GM21576 (cell line): ENCODE data around the gene PRKAG2.
"Not testable (repeated sequence)": the region's sequence is repeated elsewhere in the genome, so short reads cannot be mapped to it uniquely, and the experiment has no call there.

Experiments used
- ATAC-seq: cut with Tn5 transposase; IDR thresholded peaks from one replicate; pipeline ENCODE4 v1.9.1; 2021; ENCODE audit warnings: mild to moderate bottlenecking, moderate library complexity; ENCODE audit not compliant: unreplicated experiment

Gene PRKAG2

DNA sequence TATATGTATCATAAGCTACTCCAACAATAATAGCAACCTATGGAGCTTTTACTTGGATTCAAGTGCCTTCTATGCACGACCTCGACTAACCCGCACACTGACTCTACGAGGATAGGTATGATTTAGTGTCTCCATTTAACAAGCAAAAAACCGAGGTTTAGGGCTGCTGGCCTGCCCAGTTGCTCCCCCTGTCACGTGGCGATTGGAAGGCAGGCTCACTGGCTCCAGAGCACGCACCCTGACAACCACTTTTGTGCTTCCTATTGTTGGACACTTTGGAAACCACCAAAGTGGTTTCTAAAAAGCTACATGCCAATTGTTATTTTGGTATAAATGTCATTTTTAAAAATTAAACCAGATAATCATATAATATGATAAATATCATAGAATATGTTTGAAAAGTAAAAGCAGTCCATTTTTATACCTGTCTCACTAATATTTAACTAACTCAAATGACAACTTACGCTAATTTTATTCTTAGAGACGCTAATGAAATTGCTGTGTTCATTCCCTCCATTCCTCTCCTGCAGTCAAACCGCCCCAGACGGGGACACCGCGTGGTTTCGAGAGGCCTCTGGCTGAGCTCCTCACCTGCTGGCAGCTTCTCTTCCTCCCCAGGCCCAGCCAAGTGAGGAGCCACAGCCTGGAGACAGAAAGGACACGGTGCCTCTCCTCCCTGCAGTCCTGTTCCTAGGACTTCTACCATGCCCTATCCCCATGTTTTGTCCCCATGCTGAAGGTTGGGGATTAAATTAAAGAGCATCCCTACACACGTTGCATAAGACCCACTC lies 335.0 kb downstream of the PRKAG2 start:
- no peak for ATAC-seq

DNA sequence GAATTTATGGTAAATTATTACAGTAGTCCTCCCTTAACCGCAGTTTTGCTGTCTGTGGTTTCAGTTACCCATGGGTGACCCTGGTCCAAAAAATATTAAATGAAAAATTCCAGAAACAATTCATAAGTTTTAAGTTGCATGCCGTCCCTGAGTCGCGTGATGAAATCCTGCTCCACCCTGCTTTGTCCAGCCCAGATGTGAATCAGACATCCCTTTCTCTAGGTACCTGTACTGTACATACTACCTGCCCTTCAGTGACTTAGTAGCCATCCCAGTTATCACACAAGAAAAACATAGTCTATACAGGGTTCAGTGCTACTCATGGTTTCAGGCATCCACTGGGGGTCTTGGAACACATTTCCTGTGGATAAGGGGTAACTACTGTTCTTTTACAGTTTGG lies 336.8 kb downstream of the PRKAG2 start:
- no peak for ATAC-seq

DNA sequence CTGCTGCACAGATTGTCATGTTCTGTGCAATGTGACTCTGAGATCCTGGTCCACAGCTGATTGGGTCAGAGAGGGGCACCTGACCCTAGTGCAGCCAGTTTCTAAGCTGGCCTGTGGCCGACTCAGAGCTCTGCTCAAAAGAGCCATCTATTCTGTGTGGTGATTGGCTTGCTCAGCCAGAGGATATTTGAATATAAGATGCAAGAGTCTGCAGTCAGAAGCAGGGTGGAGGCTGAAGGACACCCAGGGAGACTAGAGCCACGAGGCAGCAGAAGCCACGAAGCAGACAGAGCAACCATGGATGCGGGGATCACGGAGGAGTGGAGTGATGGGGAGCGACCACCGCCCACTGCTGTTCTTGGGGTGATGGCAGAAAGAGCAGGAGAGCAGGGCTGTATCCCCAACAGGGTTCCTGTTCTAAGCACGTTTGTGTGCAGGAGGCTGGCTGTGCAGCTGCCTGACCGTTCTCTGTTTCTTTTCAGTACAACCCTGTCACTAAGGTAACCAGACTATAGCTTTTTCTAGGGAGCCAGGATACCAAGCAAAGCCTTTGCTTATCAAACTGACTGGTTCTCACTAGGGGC lies 337.7 kb downstream of the PRKAG2 start:
- ATAC-seq: peak; percentile 58

DNA sequence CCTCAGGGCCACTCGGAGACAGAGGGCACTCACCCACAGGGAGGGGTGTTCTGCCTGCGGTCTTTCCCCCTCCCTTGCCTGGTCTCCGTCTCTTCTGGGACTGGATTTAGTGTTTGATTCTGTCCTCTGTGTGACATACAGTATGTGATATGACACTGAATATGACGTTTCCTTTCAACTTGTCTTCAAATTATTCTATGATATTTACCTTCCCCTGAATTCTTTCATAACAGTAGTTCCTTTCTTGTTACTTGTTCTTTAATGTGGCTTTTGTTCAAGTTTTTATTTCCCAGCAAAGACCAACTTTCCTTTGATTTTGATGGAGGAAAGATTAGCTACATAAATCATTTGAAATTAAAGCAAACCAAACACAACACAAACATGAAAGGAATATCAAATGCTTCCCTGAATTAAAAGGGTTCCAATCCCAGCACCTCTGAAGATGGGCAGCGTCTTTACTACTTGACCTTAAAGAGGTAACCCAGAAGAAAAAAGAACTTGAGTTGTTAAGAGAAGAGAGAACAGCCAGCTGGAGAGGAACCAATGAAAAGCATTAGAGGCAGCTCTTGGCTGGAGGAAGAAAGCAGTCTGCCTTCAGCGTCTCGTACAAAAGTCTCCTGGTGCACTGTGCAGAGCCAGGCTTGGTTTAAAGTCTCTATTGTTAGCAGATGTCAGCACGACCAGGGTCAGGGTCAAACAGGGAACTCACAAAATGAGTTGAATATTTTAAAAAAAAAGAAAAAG lies 338.9 kb downstream of the PRKAG2 start:
- ATAC-seq: no peak

DNA sequence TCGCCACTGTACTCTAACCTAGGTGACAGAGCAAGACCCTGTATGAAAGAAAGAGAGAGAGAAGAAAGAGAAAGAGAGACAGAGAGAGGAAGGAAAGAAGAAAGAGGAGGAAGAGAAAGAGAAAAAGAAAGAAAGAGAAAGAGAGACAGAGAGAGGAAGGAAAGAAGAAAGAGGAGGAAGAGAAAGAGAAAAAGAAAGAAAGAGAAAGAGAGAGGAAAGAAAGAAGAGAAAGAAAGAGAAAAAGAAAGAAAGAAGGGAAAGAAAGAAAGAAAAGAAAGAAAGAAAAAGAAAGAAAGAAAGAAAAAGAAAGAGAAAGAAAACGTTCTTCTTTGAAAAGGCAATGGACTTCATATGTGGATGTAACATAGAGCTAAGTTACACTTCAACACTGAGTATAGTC lies 340.7 kb downstream of the PRKAG2 start:
- not testable (repeated sequence) for ATAC-seq

DNA sequence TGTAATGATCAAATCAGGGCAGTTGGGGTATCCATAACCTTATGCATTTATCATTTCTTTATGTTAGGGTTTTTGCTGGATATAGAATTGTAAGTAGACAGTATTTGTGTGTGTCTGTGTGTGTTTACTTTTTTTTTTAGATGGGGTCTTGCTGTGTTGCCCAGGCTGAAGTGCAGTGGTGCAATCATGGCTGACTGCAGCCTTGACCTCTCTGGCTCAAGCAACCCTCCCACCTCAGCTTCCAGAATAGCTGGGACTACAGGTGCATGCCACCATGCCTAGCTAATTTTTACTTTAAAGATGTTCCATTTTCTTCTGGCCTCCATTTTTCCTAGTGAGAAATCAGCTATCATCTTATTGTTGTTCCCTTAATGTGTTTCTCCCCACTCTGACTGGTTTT lies 347.1 kb downstream of the PRKAG2 start:
- no peak for ATAC-seq

DNA sequence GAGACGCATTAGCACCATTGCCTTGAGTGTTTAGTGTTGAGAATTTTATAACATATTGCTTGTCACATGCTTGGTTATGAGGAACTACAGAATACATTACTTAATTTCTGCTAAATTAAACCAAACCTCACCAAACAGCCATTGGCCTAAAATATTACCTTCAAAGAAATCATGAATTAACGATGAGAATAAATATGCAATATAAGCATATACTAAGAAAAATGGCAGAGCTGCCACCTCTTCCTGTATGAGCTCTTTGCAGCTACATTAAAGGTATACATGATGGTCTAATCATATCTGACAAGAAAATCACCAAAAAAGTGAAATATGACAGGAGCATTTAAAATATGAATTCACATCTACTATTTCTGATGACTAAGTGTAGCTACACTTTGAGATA lies 352.1 kb downstream of the PRKAG2 start:
- ATAC-seq: no peak

DNA sequence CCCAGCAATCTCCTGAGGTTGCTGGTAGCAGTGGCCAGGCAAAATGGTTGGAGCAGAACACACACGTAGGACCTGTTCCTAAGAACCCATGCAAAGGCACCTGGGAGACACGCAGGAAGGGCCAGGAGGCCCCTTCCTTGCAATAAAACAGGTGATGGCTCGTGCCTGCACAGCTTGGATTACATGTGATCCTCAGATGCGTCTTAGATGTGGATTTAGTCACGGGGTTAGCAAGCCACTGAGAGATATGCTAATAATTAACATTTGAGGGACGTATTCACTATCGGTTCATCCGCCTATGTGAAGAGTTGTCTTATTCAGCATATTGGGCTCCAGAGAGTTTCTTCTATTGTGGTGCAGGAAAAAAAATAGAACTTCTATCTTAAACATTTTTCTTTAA lies 352.6 kb downstream of the PRKAG2 start:
- ATAC-seq: no peak

DNA sequence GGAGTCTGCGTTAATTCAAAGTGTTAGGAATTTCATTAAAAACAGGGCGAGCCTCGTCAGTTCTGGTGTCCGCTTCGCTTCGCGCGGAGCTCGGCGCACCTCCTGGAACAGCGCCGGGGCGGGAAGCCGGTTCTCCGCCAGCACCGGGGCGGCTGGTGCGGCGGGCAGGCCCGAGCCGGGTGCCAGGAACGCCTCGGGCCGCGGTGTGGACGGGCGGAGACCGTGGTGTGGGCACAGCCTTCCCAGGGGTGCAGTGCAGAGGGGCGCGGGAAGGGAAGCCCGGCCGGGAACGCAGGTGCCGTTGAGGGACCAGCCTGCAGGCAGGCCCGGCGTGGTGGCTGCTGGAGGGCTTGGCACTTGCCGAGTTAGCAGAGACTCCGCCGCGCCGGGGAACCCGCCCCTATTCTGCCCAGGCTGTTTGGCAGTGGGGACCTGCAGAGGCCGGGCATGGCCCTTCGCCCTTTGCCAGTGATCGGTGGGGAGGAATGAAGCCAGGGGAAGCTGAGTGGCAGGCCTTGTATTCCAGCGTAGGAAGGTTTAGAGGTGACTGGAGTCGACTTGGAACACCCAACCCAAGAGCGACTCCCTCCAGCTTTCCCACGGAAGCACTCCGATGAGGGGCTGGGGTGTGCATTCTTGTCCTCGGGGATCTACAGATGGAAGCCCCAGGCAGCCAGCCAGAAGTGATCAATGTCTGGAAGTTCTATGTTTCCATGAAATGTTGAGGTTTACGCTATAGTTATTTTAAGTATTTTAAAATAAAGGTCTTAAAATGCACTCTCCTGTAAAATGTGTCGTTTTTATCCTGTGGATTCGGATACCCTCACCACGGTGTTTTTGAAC lies 356.3 kb downstream of the PRKAG2 start:
- ATAC-seq: peak; percentile 1

DNA sequence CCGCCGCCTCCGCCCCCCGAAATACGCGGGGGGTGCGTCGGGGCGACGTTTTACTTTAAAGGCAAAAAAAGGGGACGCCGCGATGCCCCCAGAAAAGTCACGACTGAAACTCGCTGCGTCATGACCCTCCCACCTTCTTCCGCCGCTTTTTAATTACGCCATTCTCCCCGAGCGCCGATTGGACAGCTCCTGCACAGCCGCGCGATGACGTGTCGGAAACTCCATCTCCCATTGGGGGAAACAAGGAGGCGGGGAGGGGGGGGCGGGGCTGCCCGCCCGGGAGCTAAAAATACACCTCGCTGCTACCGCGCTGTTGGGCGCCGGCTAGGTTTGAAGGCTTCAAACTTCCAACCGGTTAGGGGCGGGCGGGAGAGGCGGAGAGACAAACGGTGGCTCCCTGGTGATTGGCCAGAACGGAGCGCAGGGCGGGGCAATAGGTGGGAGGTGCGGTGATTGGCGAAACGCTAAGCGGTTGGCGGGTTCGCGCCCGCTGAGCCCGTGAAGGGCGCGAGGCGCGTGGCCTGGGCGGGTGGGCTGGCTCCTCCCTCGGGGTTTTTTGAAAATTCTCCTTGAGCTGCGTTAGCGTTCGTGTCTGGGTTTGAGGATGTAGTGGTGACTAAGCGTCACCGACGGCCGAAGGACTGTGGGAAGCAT lies 357.0 kb downstream of the PRKAG2 start, which contains the start of gene RHEB:
TSS of gene RHEB (minus strand) at position 131 of the 654 bp plus-strand sequence. CDS start 384 bp downstream, outside the sequence.
- ATAC-seq: peak; percentile 75

DNA sequence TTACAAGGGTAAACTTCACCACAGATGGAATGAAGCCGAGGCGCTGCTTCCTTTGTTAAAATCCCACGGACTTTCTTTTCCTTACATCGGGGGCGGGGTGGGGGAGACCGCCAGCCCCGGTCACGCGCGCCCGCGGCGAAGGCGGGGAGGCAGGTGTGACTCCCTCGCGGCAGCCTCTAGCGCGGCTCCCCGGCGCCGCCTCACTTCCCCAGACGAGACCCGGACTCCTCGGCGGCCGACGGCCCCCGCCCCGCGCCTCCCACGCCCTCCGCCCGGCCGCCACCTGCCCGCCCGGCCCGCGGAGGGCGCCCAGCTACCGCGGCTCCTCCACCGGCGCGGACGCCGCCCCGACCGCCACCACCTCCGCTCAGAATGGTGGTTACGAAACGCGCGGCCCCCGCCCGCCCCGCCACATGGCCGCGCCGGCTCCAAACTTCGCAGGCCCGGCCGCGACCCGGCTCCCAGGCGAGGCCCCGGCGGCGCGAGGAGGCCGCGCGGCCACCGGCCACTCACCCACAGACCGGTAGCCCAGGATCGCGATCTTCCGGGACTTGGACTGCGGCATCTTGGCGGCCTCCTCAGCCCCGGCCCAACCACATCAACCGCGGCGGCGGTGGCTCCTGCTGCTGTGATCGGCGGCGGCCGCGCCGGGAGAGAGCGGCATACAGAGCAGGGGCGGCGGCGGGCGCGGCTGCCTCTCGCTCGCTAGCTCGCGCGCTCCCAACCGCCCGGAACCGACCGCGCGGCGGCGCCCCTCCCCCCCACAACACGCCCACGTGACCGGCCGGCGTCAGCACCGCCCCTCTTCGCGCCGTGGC lies 357.8 kb downstream of the PRKAG2 start:
- peak; percentile 41 for ATAC-seq

DNA sequence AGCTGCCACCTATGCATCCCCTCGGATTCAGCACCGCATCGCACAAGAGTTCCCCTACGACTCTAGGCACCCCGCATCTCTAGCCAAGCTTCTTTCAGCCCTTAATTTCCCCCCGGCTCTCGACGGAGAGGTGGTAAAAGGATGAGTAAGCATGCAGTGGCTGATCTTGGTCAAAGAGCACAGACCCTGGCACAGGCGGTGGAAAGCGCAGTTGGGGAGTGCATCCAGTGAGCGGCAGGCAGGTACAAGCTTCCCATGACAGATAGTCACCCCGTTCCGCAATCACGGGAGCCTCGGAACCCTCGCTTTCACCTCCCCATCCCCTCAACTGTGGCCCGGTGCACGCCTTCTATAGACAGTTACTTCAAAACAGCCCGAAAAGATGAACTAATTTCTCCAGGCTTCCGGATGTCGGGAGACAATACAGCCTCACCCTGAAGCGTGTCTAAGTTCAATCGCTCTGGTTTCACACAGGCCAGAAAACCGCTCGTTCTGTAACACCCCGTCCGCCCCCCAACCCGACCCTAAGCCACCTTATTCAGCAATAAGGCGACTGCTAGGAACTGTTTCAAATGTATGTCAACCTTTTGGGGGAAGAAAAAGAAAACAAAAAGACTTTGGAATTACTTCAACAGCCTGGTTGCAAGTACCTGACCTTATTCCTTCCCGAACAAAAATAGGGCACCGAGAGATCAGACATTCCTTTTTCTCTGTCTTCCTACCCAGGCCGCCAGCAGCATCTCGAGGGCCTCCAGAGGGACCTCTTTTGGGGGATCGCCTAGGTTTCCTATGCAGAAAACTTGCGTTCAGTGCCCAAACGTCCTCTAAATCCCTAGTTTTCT lies 358.6 kb downstream of the PRKAG2 start:
- ATAC-seq: no peak

DNA sequence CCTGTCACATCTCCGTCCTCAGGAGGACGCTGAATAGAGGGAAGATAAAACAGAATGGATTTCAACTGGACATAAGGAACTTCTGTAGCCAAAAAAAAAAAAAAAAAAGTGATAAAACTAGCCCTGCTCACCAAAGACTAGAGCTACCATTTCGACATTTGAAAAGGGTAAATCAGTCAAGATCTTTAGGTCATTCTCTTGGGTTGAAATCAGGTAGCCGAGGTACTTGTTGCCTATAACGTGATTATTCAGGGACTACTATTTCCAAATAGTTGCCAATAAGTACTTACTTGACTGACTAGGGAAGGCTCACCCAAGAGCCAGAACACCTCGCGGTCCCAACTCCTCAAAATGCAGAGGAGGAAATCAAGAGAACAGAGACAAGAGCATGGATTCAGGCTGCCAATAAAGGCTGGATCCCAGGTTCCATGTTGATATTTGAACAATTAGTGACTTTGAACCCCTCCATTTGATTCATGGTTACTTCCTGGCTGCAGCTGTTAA lies 359.3 kb downstream of the PRKAG2 start:
- no peak for ATAC-seq

DNA sequence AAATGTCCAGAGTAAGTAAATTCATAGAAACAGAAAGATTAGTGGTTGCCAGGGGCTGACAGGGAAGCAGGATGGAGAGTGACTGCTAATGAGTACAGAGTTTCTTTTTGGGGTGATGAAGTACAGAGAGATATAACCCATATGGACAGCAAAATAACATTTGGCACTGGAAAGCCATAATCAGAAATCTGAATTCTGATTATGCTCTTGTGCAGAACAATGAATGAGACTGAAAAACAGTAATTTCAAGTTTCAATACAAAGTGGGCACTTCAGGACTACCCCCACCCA lies 361.7 kb downstream of the PRKAG2 start:
- ATAC-seq: no peak

DNA sequence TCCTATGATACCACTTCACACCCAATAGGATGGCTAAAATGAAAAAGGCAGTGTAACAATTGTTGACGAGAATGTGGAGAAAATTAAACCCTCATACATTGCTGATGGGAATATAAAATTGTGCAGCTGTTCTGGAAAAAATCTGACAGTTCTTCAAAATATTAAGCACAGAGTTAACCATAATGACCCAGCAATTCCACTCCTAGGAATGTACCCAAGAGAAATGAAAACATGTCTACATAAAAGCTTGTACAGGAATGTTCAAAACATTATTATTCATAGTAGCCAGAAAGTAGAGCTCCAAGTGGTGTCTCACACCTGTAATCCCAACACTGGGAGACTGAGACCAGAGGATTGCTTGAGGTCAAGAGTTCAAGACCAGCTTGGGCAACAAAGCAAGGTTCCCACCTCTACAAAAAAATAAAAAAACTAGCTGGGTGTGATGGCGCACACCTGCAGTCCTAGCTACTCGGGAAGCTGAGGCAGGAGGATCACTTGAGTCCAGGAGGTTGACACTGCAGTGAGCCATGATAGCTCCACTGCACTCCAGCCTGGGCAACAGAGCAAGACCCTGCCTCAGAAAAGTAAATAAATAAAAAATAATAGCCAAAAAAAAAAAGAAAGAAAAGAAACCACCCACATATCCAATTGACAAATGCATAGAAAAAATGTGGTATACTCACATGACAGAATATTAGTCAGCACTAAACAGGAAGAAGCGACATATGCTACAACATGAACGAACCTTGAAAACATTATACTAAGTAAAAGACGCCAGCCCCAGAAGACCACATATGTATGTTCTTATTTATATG lies 362.2 kb downstream of the PRKAG2 start:
- no peak for ATAC-seq

DNA sequence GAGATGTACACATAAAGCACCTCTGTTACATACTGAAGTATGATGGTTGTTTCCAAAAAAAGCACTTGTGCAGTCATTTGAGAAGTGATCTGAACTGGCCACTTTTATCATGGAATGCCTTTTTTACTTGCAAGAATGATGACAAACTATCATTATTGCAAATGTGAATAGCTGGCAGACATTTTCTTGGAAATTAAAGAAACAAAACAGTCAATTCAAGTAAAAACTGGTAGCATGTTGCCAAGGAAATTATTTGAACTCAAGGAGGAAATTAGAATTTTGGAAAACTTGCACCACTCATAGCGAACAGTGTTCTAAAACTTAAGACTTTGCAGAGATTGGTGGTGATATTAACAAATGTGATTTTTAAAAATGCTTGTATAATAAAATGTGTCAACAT lies 363.8 kb downstream of the PRKAG2 start:
- ATAC-seq: no peak

DNA sequence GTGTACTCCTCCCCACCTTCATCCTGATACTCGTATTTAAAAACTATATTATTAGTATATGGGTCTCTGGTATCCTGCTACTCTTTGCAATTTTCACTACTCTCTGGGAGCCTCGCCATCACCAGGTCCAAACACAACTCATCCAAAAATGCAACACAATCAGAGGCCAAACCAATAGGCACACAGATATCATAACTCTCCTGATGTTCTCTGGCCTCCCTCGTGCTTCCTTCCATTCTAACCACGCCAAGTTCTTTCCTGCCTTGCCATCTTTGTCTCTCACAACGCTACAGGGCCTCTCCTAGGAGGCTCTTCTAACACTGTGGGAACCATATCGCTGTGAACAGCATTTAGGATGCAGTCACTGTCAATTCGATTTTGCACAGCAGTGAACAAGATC lies 364.6 kb downstream of the PRKAG2 start:
- ATAC-seq: no peak

DNA sequence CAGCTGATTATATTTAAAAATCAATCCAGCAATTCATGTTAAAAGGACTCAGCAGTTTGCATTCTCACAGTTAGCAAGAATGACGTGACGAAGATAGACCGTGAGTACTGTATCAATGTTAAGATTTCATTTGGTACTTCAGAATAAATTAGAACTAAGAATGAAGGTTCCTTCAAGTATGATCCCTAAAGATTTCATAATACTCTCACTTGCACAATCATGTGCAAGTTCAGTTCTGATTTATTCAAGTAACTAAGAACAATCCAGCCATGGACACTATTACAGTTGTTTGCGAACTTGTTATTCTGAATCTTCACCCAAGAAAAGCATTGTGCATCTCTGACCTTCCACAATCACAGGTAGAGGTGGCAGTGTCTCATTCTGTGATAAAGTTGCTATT lies 365.0 kb downstream of the PRKAG2 start:
- no peak for ATAC-seq
